SK-N-SH (cell line): Measurements from ENCODE around the gene CCDC30.

Experiments used
- MAX ChIP-seq: IDR thresholded peaks from 2 replicates; pipeline ENCODE4 v1.4.0; 2012; ENCODE audit warnings: low read depth
- SIN3A ChIP-seq: IDR thresholded peaks from 2 replicates; pipeline ENCODE4 v1.6.1; 2012; ENCODE audit warnings: low read depth, mild to moderate bottlenecking, low read length, moderate library complexity, borderline replicate concordance
- SMC3 ChIP-seq: IDR thresholded peaks from 2 replicates; pipeline ENCODE4 v1.6.1; 2012; ENCODE audit warnings: low read depth, low read length, improper control_type of control experiment
- TF ChIP-seq, protein P1 (sequence below): fragments of 200-600 bp; sonication (generic); IDR thresholded peaks from 2 replicates; pipeline ENCODE4 v1.6.1; 2017; ENCODE audit warnings: antibody characterized with exemption, mild to moderate bottlenecking, moderate library complexity

- TF ChIP-seq, protein P1, sequence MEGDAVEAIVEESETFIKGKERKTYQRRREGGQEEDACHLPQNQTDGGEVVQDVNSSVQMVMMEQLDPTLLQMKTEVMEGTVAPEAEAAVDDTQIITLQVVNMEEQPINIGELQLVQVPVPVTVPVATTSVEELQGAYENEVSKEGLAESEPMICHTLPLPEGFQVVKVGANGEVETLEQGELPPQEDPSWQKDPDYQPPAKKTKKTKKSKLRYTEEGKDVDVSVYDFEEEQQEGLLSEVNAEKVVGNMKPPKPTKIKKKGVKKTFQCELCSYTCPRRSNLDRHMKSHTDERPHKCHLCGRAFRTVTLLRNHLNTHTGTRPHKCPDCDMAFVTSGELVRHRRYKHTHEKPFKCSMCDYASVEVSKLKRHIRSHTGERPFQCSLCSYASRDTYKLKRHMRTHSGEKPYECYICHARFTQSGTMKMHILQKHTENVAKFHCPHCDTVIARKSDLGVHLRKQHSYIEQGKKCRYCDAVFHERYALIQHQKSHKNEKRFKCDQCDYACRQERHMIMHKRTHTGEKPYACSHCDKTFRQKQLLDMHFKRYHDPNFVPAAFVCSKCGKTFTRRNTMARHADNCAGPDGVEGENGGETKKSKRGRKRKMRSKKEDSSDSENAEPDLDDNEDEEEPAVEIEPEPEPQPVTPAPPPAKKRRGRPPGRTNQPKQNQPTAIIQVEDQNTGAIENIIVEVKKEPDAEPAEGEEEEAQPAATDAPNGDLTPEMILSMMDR = no peak
- TF ChIP-seq SIN3A = no peak
- TF ChIP-seq SMC3 = no peak
- no peak for TF ChIP-seq MAX
Observed at GRCh38 chr1:42420911-42421585, 42.0 kb upstream of the CCDC30 start.
